Small intestine (tissue), 7 donors: ENCODE results near the gene TMEM248. TPM values are rescaled to one million over a fixed set of nuclear protein-coding genes. Genes with fewer than 3 reads are reported as not detected.
"Not testable (repeated sequence)": the region's sequence is repeated elsewhere in the genome, so short reads cannot be mapped to it uniquely, and the experiment has no call there.

Experiments
- DNase-seq, 2 donors: peaks; one replicate each; pipeline versions ENCODE4 v3.0.0 to v3.0.0-alpha.2; 2013
- FAIRE-seq: peaks from 2 replicates; lab custom pipeline; 2012; peaks lifted over from hg19 to GRCh38; lab: Jason Lieb, UNC
- H3K27ac ChIP-seq, 3 donors: one replicate each; pipeline ENCODE4 v1.5.1; 2013; ENCODE audit warnings: low read length in 2 of 3, mild to moderate bottlenecking in 2 of 3, control low read depth in 1 of 3, inconsistent platforms in 1 of 3, low read depth in 1 of 3, moderate library complexity in 1 of 3
- H3K27me3 ChIP-seq, 3 donors: one replicate each; pipeline ENCODE4 v1.6.1; 2013; ENCODE audit warnings: low read length in 3 of 3, inconsistent platforms in 1 of 3; ENCODE audit not compliant: control insufficient read depth in 3 of 3, insufficient read depth in 3 of 3
- H3K36me3 ChIP-seq, 3 donors: one replicate each; pipeline ENCODE4 v1.6.1; 2013; ENCODE audit warnings: low read length in 3 of 3, inconsistent platforms in 1 of 3, low read depth in 1 of 3, mild to moderate bottlenecking in 1 of 3, moderate library complexity in 1 of 3; ENCODE audit not compliant: control insufficient read depth in 3 of 3, insufficient read depth in 2 of 3
- H3K4me1 ChIP-seq, 3 donors: one replicate each; pipeline ENCODE4 v1.6.1; 2013; ENCODE audit warnings: low read length in 2 of 3, inconsistent platforms in 1 of 3, low read depth in 1 of 3, mild to moderate bottlenecking in 1 of 3, moderate library complexity in 1 of 3; ENCODE audit not compliant: control insufficient read depth in 3 of 3, insufficient read depth in 2 of 3
- H3K4me3 ChIP-seq, 3 donors: one replicate each; pipeline ENCODE4 v1.5.1; 2013; ENCODE audit warnings: low read length in 3 of 3, control low read depth in 1 of 3, inconsistent platforms in 1 of 3, low read depth in 1 of 3, mild to moderate bottlenecking in 1 of 3, moderate library complexity in 1 of 3
- H3K9me3 ChIP-seq, 2 donors: one replicate each; pipeline ENCODE4 v1.6.1; 2013; ENCODE audit warnings: low read depth in 1 of 2, low read length in 1 of 2; ENCODE audit not compliant: control insufficient read depth in 2 of 2, insufficient read depth in 1 of 2
- WGBS, 3 donors: extraction: QIAGEN DNeasy Blood & Tissue Kit; methylation state at CpG; one replicate each; pipeline ENCODE4 v1.1.7; 2013; 5-methylcytosine and 5-hydroxymethylcytosine counted together
- polyA plus RNA-seq, 4 donors: library from polyadenylated mRNA; stranded (reverse) in 3 of 4; unstranded in 1 of 4; fragments of 200-250 nt in 3 of 4; fragments of 120-200 nt in 1 of 4; gene quantifications; one replicate each; pipeline versions ENCODE4 v1.2.1 to v1.2.3, GENCODE V29; 2013
- donor health status: healthy with polysubstance abuse.
- donor health status: control.
- donor health status: control.
- donor health status: Bipolar disorder and iron deficiency.
- donor health status: healthy.

The TMEM248 gene
- polyA plus RNA-seq, 4 donors = 16.3 to 61.9 (median 37.3) TPM

DNA sequence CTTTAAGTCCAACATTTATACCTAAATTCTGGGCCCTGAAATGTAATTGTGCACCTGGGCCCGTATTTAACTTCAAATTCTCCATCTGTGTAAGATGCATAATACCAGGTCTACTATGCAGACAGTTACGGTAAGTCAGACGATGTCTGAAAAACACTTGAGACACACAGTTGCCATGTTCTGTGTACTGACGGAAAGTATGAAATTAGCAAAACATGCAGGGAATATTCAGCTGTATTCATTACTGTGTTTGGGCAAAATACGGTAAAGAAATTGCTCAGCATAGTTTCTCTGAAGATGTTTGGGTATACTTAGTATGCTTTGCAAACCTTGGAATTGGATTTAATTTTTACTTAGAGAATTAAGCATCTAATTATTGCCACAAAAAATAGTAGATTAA lies 57.3 kb downstream of the TMEM248 start:
- not testable (repeated sequence) for H3K27ac ChIP-seq, H3K27me3 ChIP-seq, FAIRE-seq, H3K4me1 ChIP-seq, H3K4me3 ChIP-seq, H3K36me3 ChIP-seq, DNase-seq
- 89 to 98% (median 97%) methylated on average over 4 to 5 of the region's 5 CpGs for WGBS, 3 donors
- H3K9me3 ChIP-seq = peaks cover 0 to 14% of the 10 kb centered on the region in 2 donors

GRCh38 chr7:66979013-66979412 lies 58.0 kb downstream of the TMEM248 start:
- not testable (repeated sequence) for DNase-seq, H3K27me3 ChIP-seq, FAIRE-seq, H3K4me3 ChIP-seq, H3K36me3 ChIP-seq, H3K27ac ChIP-seq, H3K4me1 ChIP-seq
- WGBS, 3 donors = 93 to 94% (median 94%) methylated on average over 2 of the region's 2 CpGs
- peaks cover 0 to 14% of the 10 kb centered on the region in 2 donors for H3K9me3 ChIP-seq

DNA sequence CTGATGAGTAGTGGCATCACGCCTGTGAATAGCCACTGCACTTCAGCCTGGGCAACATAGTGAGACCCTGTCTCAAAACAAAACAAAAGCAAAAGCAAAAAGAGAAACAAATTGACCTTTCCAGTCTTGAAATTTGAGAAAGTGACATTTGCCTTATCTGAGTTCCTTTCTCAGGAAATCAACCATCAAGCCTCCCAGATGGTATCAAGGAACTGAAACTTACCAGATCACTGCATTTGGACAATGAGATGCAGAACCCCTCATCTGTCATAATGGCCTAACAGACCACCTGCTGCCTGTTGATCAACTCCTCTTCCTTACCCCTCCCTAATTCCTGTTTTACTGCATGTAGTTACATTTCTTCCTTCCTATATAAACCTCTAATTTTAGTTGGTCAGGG lies 59.3 kb downstream of the TMEM248 start:
- H3K27me3 ChIP-seq, H3K27ac ChIP-seq, H3K4me1 ChIP-seq, H3K4me3 ChIP-seq, H3K36me3 ChIP-seq, DNase-seq, FAIRE-seq: not testable (repeated sequence)
- WGBS, 3 donors = 84 to 93% (median 92%) methylated on average over 1 of the region's 1 CpG
- H3K9me3 ChIP-seq = peaks cover 0 to 14% of the 10 kb centered on the region in 2 donors

DNA sequence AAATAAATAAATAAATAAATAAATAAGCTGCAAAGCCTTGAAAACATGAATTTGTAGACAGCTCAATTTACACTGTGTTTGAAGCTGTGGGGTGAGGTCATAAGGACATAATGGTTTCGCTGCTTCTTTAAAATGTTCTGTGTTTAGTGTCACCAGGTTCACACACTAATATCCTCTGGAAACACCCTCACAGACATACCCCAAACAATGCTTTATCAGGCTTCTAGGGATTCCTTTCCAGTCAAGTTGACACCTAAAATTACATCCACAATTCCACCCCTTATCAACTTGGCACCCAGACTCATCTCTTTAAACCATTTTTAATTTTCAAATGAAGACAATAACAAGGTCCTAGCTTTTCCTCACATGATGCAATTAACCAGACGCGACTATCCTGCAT lies 68.5 kb downstream of the TMEM248 start:
- not testable (repeated sequence) for FAIRE-seq, H3K9me3 ChIP-seq, H3K4me1 ChIP-seq, H3K27ac ChIP-seq, H3K27me3 ChIP-seq, DNase-seq, H3K4me3 ChIP-seq
- 82 to 100% (median 94%) methylated on average over 1 of the region's 3 CpGs for WGBS, 3 donors
- H3K36me3 ChIP-seq = peaks cover 7 to 25% (median 8%) of the 10 kb centered on the region in 3 donors

DNA sequence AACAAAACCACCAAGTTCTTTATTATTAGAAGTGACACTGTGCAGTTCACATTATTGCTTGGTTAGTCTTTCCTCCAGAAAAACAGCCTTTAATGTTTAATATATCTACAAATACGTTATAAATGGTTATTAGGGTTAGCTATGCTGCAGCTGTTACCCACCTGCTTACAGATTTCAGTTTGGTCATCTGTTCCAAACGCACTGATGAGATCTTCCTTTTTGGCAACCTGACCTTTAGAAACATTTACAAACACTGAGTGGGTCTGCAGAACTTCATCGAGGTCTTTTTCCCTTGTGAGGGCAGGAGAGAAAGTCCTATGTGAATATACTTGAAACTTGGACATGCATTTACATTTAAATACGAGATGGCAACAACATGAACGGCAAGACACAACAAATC lies 73.0 kb downstream of the TMEM248 start:
- Histone ChIP-seq H3K36me3 (peaks cover 3 to 16% (median 4%) of the 10 kb centered on the region in 3 donors), H3K27ac (peak overlapping the region; percentile 88 to 99 (median 98)), H3K4me3 (peak overlapping the region in 2 of 3 donors; percentile 60 to 86)
- not testable (repeated sequence) for FAIRE-seq, H3K4me1 ChIP-seq, H3K9me3 ChIP-seq, H3K27me3 ChIP-seq, DNase-seq
- WGBS, 3 donors = 21 to 32% (median 22%) methylated on average over 4 to 5 of the region's 5 CpGs

- FAIRE-seq, H3K27me3 ChIP-seq, H3K9me3 ChIP-seq, H3K4me1 ChIP-seq: not testable (repeated sequence)
- 1 to 2% (median 1%) methylated on average over 9 of the region's 9 CpGs for WGBS, 3 donors
- Histone ChIP-seq H3K36me3 (peaks cover 3 to 15% (median 4%) of the 10 kb centered on the region in 3 donors), H3K4me3 (peak overlapping the region; percentile 57 to 86 (median 60)), H3K27ac (peak overlapping the region; percentile 88 to 99 (median 98))
- DNase-seq = peak; percentile 72 to 73
Measured at GRCh38 chr7:66994691-66995049, 73.6 kb downstream of the TMEM248 start.

- H3K4me1 ChIP-seq, H3K9me3 ChIP-seq, FAIRE-seq, H3K27me3 ChIP-seq: not testable (repeated sequence)
- H3K4me3 ChIP-seq = peak within 1 kb of the TSS; percentile 57 to 88 (median 60)
- peak; percentile 97 to 99 for DNase-seq
- 0 to 1% (median 1%) methylated on average over 54 to 59 of the region's 59 CpGs for WGBS, 3 donors
- peak within 1 kb of the TSS; percentile 88 to 99 (median 98) for H3K27ac ChIP-seq
- peaks cover 3 to 17% (median 4%) of the 10 kb centered on the region in 3 donors for H3K36me3 ChIP-seq
Measured at GRCh38 chr7:66995050-66995776, 74.2 kb downstream of the TMEM248 start, which contains the start of gene SBDS. Gene SBDS, minus strand, starts transcription at chr7:66995586. Its CDS starts 169 bp downstream, at chr7:66995417.

- H3K4me1 ChIP-seq, H3K27me3 ChIP-seq, H3K9me3 ChIP-seq: not testable (repeated sequence)
- DNase-seq (peak; percentile 98 to 99), FAIRE-seq (peak; percentile 59)
- Histone ChIP-seq H3K27ac (peak within 1 kb of the TSS; percentile 76 to 86 (median 83)), H3K4me3 (peak within 1 kb of the TSS; percentile 70 to 88 (median 77)), H3K36me3 (peaks cover 3 to 16% (median 4%) of the 10 kb centered on the region in 3 donors)
- 0 to 1% (median 0%) methylated on average over 31 to 44 of the region's 44 CpGs for WGBS, 3 donors
Measured at GRCh38 chr7:66996444-66997191, 75.6 kb downstream of the TMEM248 start, which contains the start of gene TYW1. Gene TYW1, plus strand, starts transcription at chr7:66996833. Its CDS starts 146 bp downstream, at chr7:66996979.
